HCT116 (cell line): ENCODE results near the gene HAP1.

Experiments
- CTCF ChIP-seq, 3 experiments: fragments of 200-600 bp in 1 of 3; sonication (generic) in 1 of 3; IDR thresholded peaks in 2 of 3; conservative IDR thresholded peaks in 1 of 3; 2 replicates each; pipeline ENCODE4 v1.5.1; 2012 to 2017; ENCODE audit warnings: low read depth in 2 of 3, low read length in 2 of 3, antibody characterized with exemption in 1 of 3, borderline replicate concordance in 1 of 3, control low read depth in 1 of 3, mild to moderate bottlenecking in 1 of 3, mixed read lengths in 1 of 3, mixed run types in 1 of 3, moderate library complexity in 1 of 3; ENCODE audit not compliant: insufficient read depth in 1 of 3
- JUND ChIP-seq: IDR thresholded peaks from 2 replicates; pipeline ENCODE4 v1.6.1; 2012
- SP1 ChIP-seq: IDR thresholded peaks from 2 replicates; pipeline ENCODE4 v1.6.1; 2012; ENCODE audit warnings: low read depth

GRCh38 chr17:41762391-41762790 is 27.9 kb upstream of the HAP1 start:
- TF ChIP-seq JUND (no peak), SP1 (no peak), CTCF (IDR thresholded peaks at IDR 0.05 in 2 of 3, conservative IDR thresholded peaks at IDR 0.05 in 1 of 3; ENCODE audit: borderline replicate concordance in 1 of 3, insufficient read depth in 1 of 3, low read depth in 2 of 3, low read length in 2 of 3) (no peak)
